Activated T-cell treated with anti-CD3 and anti-CD28 coated beads, Interleukin-2, amount 50 U/mL, for 1 hour (primary cell): ENCODE data around the gene ULK1.

ENCODE experiments used
- DNase-seq: peaks from one replicate; pipeline ENCODE4 v3.0.0-alpha.2; 2020

ULK1 gene

GRCh38 chr12:131921866-131922769, 27.7 kb downstream of the ULK1 start:
- DNase-seq, result no peak

DNA sequence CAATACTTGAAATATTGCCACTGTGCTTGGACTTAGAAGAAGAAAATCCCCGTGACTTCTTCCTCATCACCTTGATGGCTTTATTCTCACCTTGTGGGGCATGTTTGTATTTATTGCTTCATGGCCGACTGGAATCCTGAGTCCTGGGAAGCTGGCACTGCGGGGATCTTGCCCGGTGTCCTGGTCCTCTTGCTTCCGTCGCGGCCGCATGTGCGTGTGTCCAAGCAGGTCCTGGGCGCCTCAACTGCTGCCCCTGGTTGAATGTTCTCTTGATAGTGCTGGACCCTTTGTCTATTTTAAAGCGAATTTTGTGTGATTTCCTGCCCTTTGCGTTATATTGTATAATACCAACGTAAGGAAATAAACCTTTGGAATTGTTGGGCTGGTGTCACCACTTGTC, 28.4 kb downstream of the ULK1 start:
- DNase-seq, result no peak

GRCh38 chr12:131923260-131923659, 28.8 kb downstream of the ULK1 start:
- DNase-seq, result no peak

DNA sequence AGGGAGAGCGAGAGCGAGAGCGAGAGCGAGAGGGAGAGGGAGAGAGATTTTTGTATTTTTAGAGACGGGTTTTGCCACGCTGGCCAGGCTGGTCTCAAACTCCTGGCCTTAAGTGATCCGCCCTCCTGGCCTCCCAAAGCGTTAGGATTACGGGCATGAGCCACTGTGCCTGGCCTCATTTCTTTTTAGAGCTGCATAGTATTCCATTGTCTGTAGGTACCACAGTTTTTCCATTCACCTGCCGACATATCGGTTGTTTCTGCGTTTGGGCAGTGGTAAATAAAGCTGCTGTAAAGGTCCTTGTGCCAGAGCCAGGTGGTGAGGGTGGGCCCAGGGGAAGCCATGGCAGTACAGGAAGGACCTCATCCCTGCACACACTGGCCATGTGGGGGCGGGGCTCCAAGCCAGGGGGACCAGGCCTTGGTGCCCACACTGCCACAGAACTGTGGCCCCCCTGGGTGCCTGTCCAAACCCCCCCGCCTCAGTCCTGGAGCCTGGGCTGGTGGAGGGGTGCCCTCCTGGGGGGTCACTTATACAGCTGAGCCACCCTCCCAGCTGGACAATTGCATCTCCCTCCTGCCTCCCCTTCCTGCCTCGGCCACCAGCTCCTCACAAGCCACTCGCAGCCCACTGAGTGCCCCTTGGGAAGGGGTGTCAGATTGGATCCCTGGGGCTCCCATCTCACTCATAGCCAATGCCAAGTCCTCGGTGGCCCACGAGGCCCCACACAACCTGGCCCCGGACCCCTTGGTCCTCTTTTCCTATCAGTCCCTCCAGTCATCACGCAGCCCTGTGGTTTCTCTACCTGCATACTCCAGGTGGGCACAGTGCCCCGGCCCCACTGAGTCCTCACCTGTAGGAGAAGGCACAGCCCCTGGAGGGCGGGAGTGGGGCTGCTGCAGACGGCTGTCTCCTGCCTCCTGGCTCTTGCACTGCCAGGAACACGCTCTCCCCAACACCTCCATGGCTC, 33.0 kb downstream of the ULK1 start:
- no peak for DNase-seq

DNA sequence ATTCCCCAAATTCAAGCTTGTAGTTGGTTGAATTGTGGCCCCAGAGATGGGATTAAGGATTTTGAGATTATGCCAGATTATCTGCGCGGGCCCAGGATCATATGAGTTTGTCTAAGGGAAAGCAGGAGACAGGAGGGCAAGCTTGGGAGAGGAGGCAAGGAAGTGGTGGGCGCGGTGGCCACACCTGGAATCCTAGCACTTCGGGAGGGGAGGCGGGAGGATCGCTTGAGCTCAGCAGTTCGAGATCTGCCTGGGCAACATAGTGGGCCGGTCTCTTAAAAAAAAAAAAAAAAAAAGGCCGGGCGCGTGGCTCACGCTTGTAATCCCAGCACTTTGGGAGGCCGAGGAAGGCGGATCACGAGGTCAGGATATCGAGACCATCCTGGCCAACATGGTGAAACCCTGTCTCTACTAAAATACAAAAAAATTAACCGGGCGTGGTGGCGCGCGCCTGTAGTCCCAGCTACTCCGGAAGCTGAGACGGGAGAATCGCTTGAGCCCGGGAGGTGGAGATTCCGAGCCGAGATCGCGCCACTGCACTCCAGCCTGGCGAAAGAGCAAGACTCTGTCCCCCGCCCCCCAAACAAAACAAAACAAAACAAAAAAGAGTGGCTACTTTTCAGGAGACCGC, 33.8 kb downstream of the ULK1 start:
- no peak for DNase-seq

- DNase-seq, result peak; percentile 90
These were observed 34.5 kb downstream of the ULK1 start, which contains the start of gene PUS1 for GRCh38 chr12:131928711-131929580. Gene PUS1, plus strand, starts transcription at chr12:131929276. Its CDS starts 447 bp downstream, at chr12:131929723.

GRCh38 chr12:131929581-131930456, 35.4 kb downstream of the ULK1 start:
- DNase-seq, result peak; percentile 49

- DNase-seq, result no peak
These were observed 36.1 kb downstream of the ULK1 start for GRCh38 chr12:131930510-131930909.

DNA sequence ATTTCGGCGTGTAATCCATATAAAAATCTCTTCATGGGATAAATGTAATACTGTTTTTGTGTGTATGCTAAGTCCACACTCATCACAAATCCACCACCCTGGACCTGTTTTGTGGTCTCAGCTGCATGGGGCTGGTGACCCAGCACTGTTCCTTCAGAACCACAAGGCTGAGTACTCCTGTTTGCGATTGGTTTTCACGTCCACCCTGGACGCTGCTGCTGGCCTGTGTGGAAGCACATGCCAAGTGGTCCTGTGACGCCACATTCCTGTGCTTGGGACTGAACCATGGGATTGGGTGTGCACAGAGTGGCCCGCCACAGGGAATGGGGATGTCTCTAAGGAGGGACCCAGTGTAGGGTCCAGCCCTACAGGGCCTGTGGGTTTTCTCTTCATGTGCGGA, 39.0 kb downstream of the ULK1 start:
- DNase-seq, result no peak

GRCh38 chr12:131934535-131934934, 40.1 kb downstream of the ULK1 start:
- DNase-seq, result no peak

DNA sequence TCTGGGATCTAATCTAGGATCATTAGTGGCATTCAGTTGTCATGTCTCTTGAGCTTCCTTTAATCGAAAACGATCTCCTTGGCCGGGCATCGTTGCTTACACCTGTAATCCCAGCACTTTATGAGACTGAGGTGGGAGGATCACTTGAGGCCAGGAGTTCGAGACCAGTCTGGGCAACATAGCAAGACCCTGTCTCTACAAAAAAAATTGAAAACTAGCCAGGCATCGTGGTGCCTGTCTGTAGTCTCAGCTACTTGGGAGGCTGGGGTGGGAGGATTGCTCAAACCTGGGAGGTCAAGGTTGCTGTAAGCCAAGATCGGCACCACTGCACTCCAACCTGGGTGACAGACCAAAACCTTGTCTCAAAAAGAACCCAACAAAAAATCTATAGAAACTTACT, 43.7 kb downstream of the ULK1 start:
- no peak for DNase-seq

- DNase-seq, result no peak
These were observed 44.6 kb downstream of the ULK1 start for GRCh38 chr12:131939007-131939406.

DNA sequence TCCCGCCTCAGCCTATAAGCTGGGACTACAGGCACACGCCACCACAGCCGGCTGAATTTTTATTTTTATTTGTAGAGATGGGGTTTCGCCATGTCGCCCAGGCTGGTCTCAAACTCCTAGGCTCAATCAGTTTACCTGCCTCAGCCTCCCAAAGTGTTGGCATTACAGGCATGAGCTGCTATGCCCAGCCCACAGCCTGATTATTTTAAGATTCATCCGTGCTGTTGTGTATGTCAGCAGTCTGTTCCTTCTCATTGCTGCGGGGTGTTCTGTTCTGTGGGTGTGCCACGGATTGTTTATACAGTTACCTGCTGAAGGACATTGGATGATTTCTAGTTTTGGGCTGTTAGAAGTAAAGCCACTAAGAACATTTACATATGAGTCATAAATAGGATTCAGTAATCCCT, 45.7 kb downstream of the ULK1 start:
- DNase-seq, result no peak

GRCh38 chr12:131941116-131941986, 46.9 kb downstream of the ULK1 start:
- DNase-seq, result peak; percentile 10

DNA sequence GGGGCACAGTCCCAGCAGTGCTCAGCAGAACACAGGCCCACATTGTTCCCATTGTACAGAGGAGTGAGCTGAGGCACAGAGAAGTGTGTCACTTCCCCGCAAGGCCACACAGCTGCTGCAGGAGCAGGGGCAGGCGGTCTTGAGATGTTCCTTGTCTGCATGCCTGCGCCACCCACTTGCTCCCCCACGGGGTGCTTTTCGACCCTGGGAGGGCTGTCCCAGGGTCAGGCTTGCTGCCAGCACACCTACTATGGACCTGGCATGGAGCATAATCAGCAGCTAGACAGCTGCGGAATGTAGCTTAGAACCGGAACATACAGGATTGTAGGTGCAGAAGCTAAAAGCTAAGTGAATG, 47.5 kb downstream of the ULK1 start:
- DNase-seq, result peak; percentile 3

- peak; percentile 7 for DNase-seq
These were observed 48.2 kb downstream of the ULK1 start for GRCh38 chr12:131942671-131943070.

DNA sequence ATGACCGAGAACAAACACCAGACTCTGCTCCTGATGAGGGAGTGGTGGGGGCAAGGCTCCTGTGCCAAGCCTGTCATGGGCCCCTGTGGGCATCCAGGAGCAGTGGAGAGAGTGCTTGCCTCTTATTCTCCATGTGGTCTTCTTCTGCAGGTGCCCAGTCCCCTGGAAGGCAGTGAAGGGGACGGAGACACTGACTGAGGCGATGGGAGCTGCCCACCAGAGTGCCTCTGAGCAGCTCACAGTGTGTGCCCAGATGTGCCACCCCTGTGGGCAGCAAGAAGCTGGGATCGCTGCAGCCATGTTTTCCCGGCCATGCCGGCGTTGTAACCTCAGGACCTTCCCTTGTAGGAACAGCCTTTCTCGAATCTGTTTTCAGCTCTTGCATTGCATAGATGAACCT, 49.0 kb downstream of the ULK1 start:
- peak; percentile 9 for DNase-seq

GRCh38 chr12:131943876-131944275, 49.5 kb downstream of the ULK1 start:
- DNase-seq, result peak; percentile 4

DNA sequence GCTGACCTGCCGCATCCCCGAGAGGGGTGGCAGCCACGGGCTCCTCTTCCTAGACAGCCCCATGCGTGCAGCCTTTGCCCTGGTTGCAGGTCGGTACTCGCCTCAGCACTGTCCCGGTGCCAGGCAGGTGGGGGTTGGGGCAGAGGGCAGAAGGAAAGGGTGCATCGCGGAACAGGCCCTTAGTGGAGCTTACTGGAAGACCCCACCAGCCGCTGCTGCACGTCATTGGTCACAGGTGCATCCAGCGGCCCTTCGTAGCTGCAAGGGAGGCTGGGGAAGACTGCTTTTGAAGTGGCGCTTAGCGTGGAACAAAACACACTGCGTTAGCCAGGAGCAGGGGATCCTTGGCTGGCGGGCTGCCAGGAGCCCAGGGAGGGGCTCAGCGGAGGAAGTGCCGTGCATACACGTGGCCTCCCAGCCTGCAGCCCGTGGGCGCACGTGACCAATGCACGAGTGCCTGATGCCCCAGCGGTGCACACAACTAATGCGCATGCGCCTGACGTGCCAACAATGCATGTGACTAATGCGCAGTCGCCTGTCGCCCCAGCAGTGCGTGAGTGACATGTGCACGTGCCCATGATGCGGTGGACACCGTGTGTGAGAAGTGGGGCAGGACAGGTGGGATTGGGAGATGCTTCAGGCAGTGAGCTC, 50.3 kb downstream of the ULK1 start:
- peak; percentile 11 for DNase-seq
